ENCODE data around the gene ABCA9.
A peak's percentile ranks its signal among the peaks of the same experiment; 100 is the strongest.

ABCA9 gene

DNA sequence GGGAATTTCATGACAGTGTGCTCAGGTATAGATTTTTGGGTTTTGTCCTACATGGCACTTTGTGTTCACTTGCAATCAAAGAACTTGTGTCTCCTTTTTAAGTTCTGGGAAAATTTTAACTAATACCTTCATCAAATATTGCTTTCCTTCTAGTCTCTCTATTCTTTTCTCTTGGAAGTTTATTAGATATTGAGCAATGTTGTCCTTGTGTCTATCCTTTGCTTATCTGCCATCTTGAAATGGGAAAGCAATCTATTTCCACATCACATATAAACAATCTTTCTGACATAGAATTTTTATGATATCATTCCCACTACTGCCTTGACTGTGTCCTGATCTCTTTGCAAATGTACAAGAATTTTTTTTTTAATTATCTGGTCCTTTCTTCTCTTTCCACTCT is 4.4 kb upstream of the ABCA9 start:
- DNase-seq (ENCODE audit: low spot score) = no peak

DNA sequence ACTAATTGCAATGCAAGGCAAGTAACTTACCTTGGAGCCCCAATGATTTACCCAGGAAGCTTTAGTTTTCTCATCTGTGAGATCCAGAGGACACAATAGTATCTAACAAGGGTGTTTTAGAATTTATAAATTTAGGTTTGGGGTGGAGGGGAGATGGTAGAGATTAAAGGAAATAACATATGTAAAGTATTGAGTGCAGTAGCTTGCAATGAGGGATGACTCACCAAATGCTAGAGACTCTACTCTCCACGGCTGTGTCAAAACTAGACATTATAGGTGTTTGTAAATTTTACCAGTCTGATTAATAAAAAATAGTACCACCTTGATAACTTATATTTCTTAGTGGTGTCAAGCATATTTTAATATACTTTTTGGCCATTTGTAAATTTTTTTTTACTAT is 3.7 kb upstream of the ABCA9 start:
- no peak for DNase-seq (ENCODE audit: low spot score)

DNA sequence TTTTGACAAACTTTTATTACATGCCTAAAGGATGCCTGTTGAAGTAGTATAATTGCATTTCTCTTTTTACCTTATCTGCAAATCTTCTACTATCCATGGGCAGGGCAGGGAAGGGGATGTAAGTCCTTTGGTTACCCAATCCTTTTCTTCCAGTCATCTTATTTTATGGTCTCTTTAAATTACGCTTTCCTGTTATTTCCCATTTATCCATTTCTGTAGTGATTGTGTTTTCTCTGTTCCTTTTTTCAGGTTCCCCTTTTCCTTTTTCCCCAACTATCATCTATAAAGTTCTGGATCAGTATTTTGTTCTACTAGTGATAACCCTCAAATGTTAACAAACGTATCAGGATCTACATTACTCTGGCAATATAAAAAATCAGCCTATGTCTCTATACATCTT is 3.3 kb upstream of the ABCA9 start:
- no peak for DNase-seq (ENCODE audit: low spot score)

DNA sequence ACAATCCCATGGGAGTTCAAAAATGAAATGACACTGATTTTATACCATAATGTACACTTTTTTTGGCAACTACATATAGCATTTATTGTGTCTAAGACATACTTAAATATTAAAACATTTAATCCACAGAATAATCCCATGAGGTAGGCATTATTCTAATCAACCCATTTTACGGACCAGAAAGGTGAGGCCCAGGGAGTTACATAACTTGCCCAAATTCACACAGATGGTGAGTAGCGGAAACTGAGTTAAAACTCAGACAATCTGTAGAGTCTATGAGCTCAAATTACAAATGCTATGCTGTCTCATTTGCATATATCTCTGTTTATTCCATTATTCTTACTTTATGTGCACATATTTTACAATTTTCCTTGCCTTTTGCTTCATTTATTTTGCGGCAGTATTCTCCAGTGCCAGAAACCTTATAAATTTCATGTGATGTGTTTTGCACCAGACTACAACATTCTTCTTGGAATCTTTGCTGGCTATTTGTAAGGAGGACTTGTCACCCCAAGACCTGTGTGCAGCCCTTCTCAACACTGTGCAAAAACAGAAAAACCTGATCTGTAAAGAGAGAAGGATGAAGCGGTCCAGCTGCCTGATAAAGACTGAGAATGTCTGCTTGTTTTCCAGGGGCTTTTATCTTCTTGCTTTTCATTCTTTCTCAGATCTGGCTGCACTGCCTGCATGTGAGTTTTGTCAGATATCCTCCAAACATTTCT is 2.3 kb upstream of the ABCA9 start:
- DNase-seq (ENCODE audit: low spot score) = no peak

DNA sequence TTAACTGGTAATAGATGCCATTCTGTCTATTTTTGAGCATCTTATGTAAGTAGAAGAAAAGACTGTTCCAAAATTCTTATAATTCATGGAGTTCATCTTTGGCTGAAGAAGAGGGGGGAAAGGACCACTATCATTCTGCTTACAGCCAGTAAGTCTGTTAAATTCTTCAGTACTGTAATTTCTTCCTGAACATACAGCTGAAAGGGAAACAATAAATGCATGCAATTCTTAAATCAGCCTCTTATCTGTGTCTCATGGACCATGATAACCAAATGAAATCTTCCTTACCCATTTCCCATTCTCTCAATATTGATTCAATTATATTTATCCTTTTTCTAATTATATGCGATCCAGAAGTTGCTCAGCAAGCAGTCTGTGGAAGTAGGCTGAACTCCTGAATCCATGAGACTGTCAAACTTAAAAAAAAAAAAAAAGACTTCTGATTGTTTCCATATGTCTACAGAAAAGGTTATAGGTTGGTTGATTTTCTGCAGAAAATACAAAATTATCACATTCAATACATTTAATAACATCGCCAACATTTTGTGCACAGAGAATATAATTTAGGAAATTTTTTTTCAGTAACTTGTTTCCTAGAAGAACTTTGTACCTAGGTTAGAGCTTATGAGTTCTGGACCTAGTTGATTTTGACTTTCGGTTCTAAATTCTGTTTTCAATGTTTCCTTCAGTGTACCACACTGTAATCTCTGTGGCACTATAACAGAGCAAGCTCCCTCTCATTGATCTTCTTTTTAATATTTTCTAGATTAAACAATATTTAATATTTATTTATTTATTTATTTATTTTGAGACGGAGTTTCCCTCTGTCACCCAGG is 1.2 kb upstream of the ABCA9 start:
- no peak for DNase-seq (ENCODE audit: low spot score)

DNA sequence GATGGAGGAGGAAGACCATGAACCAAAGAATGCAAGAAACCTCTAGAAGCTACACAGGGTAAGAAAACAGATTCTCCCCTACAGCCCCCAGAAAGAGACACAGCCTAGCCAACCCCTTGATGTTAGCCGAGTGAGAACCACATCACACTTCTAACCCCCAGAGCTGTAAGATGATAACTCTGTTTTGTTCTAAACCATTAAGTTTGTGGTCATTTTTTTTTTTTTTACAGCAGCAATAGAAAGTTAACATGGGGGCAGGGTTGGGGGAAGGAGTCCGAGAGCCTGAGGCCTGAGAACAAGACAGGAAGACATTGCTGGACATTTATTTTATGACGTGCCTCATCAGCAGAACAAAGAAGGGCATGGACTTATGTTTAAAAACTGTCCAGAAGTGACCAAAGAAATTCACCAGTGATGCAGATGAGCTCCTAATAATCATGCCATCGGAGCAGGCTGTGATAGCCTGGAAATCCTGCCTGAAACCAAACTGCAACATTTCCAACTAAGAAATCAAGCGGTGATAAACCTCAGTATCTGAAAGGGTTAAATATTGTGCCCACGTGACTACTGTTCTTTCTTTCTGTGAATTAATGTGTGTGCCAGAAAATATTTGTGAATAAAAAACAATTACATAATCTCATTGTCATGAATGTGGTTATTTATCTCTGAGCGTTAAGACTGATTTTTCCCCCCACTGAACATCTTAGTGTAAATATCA is 1.1 kb downstream of the ABCA9 start:
- no peak for DNase-seq (ENCODE audit: low spot score)

DNA sequence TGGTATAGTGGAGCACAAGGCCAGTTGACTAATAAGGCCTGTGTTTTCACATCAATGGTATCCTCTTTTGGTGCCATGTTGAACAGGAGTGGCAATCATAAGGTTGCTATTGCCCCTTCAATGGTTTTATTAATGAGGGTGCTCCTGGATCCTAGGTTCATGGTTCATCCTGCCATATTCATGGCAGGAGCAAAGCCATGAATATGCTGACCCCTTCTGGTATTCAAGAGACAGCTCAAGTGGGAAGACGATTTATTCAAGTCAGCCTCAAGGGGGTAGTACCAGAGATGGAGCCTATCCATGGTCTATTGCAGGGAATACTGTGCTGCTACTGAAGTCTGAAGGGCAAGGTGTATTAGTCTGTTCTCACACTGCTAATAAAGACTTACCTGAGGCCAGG is 2.6 kb downstream of the ABCA9 start:
- peak; percentile 5 for DNase-seq (ENCODE audit: low spot score)

DNA sequence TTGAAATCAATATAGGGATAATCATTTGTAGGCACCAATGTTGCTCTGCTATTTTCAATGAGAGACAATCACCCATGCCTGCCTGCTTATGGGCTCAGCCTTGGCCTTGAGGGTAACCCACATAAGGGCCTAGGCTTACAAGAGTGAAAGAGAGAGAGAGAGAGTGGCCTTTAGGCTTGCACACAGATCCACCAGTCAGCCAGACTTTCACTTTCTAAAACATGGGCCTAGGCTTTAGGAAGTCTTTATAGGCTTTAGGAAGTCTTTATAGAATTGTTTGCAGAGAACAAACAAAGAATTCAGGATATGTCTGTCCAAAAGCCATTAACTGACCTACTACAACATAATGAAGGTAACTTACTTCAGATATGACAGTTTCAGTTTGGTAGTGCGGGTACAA is 3.4 kb downstream of the ABCA9 start:
- no peak for DNase-seq (ENCODE audit: low spot score)

DNA sequence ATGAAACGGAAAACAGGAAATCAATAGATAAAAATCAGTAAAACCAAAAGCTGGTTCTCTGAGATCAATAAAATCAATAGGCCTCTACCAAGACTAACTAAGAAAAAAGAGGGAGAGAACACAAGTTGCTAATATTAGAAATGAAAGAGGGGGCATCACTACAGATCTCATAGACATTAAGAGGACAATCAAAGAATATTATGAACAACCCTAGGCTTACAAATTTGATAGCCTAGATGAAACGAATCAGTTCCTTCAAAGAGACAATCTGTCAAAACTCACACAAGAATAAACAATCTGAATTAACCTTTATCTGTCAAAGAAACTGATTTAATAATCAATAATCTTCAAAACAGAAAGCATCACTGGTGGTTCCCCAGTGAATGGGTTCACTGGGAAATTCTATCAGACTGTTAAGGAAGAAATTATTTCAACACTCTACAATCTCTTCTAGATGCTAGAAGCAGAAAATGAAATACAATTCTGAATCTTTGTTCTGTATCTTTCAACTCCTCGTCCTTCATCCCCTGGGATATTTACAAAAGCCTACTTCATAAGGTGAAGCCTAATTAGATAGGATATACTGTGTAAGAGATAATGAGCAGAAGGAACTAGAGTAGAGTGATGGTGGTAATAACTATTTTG is 4.4 kb downstream of the ABCA9 start:
- DNase-seq (ENCODE audit: low spot score) = no peak

DNA sequence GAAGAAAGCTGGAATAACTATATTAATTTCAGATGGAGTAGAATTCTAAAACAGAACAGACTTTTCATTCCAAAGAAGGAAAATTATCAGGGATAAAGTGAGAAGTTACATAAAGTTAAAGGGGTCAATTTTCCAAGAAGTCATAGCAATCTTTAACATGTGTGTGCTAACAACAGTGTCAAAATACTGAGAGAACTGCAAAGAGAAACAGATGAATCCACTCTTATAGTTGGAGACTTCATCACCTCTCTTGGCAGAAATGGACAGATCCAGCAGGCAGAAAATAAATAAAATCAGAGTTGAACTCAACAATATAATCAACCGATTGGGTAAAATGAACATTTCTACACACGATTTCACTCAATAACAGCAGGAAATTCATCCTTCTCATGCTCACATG is 5.4 kb downstream of the ABCA9 start:
- no peak for DNase-seq (ENCODE audit: low spot score)

DNA sequence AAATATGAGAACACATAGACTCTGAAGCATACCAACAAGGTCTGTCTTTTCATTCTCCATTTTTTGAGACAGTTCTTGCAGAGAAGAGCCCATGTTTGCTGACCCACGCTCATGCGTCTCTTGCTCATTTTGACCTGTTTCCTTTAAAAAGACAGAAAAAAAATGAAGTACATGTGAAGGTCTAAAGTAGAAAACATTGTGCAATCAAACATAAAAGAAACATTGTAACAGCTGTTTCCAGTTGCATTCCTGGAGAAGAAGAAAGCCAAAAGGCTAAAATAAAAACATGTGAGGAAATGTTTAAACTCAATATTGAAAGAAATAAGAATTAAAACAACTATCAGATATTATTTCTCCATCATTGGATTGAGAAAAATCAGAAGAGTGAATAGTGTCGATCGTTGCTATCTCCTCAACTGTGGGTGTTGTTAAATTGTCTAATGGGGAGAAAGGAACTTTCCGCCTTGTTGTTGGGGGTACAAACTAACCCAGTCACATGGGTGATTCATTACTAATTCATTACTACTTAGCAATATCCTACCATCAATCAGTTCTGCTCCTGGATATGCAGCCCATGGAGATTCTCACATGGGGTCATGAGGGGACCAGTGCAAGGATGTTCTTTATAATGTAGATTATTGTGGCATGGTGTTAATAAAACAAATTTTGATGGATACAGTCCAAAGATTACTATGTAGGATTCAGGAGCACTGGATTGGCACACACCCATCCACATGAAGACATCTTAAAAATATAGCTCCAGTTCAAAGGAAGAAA is 9.5 kb downstream of the ABCA9 start:
- no peak for DNase-seq (ENCODE audit: low spot score)

DNA sequence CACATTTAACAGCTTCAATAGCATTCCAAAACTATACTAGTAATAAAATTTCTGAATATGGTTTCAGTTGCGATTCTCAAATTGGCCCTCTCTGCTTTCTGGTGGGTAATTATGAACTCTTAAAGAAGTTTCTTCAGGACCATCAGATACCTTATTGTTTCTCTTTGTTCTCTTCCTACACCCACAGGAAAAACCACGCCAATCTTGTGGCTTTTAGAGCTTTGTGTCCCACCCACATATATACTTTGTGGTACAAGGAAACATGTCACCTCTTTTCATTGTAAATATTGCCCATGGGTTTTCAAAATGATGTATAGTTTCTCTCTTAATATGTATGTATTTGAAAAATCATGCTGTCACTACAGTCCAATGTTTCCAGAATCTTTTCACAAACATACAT is 12.1 kb downstream of the ABCA9 start:
- DNase-seq (ENCODE audit: low spot score) = no peak

DNA sequence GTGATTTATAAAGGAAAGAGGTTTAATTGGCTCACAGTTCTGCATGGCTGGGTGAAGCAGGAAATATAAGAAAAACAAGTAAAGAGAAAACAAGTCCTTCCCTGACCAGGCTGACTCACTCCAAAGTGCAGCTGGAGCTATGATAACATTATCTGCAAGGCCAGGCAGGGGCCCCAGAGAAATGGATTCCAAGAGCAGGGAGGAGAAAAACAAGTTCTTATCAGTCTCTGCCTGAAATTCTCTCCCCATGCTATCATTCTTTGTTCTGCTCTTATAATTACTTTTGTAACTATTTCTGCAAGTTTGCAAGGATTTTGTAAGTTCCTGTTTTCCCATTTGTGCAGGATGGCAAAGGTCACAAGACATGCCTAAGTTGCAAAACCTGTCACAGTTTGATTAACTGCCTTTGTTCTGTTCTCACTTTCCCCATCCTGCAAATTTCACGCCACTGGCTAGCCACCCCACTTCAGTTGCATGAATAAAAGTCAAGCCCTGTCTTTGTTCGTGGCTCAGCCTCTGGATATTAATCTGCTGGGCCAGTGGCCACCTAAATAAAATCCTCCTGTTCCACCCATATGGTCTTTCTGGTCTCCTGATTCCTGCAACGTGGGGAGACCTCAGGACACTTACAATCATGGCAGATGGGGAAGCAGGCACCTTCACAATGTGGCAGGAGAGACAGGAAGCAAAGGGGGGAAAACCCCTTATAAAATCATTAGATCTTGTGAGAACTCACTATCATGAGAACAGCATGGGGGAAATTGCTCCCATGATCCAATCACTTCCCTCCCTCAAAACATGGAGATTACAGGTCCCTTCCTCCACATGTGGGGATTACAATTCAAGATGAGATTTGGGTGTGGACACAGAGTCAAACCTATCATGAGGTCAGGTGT is 13.1 kb downstream of the ABCA9 start:
- no peak for DNase-seq (ENCODE audit: low spot score)

DNA sequence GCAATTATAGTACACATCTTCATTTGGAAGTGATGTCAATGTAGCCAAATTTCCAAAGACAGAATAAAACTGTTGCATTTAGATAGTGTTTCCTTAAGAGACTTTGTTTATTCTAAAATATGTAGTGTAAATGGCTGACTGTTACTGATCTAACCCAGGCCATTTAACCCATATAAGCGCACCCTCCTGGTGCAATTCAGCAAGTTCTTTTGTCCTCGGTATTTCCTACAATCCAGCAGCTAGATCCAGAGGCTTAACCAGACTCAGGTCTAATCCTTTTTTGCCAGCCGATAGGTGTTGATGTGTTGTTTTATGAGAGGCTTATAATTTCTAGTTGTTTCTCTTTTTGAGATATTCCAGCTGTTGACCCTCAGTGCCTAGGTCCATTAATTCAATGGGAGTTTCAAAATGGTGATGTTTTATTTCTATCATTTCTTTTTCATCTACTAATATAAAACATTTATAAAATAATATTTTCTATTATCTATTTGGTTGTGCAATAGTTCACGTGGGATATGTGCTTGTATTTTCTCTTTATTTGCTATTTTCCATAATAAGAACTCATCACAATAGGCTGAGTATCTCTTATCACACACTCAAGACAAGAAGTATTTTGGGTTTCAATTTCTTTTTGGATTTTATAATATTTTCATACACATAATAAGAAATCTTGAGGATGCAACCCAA is 14.5 kb downstream of the ABCA9 start:
- no peak for DNase-seq (ENCODE audit: low spot score)

DNA sequence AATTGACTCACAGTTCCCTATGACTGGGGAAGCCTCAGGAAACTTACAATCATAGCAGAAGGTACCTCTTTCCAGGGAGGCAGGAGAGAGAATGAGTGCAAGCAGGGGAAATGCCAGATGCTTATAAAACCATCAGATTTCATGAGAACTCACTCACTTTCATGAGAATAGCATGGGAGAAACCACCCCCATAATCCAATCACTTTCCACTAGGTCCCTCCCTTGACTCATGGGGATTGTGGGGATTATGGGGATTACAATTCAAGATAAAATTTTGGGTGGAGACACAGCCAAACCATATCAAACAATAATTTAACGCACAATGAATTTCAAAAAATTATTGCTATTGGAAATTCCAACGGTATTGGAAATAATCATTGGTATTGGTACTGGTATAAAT is 15.1 kb downstream of the ABCA9 start:
- no peak for DNase-seq (ENCODE audit: low spot score)

DNA sequence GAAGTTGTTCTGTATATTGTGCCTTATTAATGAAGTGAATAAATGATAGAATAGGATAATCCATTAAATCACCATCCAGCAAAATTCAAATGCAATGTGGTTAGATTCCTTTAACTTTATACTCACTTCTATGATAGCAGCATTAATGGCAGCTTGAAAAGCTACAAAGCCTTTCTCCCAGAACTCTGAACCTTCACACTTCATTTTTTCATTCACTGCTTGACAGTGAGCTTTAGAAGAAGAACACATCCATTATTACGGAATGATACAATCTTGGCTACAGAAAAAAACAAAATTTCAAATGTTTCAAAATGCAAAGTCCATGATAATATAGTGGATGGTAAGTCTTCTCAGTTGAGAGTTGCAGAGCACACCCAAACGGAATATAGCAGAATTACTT is 16.4 kb downstream of the ABCA9 start:
- no peak for DNase-seq (ENCODE audit: low spot score)

DNA sequence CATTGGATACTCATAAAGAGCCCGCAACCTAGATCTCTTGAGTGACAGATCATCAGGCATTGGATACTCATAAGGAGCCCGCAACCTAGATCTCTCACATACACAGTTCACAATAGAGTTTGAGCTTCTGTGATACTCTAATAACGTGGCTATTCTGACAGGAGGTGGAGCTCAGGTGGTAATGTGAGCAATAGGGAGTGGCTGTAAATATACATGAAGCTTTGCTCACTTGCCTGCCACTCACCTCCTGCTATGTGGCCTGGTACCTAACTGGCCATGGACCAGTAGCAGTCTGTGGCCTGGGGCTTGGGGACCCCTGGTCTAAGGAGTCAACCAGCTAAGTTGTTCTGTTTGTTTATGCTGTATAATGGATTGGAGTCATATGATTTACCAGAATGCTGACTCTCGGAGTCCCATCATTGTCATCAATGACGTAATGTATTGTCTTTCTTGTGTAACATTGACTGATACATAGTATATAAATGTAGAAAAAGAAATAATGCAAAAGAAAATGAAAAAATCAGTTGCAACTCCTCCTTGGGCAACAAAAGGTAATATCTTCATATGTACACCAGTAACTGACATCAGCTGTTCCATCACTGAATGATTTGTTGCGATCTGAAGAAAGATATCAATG is 17.5 kb downstream of the ABCA9 start:
- no peak for DNase-seq (ENCODE audit: low spot score)

DNA sequence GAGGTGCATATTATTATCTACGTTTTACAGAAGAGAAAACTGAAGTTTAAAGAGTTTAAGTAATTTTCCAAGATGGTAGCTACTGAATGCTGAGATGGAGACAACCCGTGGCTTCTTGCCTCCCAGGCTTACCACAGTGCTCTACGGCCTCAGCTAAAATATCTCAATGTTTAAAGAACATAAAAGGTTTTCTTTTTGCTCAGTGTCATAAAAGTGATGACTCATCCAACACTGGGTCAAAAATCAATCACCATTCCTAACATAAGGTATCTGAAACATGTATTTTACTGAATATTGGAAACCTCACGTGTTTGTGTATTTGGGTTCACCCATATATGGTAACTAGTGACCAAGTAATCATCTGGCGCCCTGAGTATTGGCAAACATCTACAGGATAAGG is 18.4 kb downstream of the ABCA9 start:
- DNase-seq (ENCODE audit: low spot score) = no peak

DNA sequence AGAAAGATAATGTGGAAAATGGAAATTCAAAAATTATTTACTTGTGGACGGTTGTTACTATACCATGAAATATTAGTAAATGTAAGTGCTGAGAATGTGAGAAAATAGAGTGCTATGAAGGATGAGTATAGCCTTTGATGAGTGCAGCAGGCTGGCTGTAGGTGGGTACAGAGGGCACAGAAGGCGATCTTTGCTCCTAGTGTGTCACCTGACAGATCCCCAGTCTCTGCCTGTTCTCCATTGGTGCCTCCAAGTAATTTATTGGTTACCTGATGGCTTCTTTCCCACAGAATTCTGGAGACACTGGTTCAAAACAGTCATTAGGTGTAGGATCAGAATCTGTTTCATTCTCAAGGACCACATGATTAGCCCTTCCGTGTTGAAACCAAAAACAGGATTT is 28.9 kb downstream of the ABCA9 start:
- no peak for DNase-seq (ENCODE audit: low spot score)

DNA sequence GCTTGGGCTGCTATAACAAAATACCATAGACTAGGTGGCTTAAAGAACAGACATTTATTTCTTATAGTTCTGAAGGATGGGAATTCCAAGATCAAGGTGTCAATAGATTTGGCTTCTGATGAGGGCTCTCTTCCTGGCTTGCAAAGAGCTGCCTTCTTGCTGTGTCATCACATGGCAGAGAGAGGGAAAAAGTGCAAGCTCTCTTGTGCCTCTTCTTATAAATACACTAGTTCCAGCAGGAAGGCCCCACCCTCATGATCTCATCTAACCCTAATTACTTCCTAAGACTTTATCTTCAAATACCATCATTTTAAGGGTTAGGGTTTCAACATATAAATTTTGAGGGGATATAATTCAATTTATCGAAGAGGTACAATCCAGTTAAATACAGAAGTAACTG is 30.6 kb downstream of the ABCA9 start:
- DNase-seq (ENCODE audit: low spot score) = no peak

Data from cerebellar cortex (tissue), 1 donor.